GM19467 (cell line): ENCODE results near the gene NOVA2.

ENCODE experiments used
- ATAC-seq: cut with Tn5 transposase; IDR thresholded peaks from one replicate; pipeline ENCODE4 v1.9.1; 2021; ENCODE audit warnings: mild to moderate bottlenecking, moderate library complexity; ENCODE audit not compliant: unreplicated experiment

NOVA2 gene

DNA sequence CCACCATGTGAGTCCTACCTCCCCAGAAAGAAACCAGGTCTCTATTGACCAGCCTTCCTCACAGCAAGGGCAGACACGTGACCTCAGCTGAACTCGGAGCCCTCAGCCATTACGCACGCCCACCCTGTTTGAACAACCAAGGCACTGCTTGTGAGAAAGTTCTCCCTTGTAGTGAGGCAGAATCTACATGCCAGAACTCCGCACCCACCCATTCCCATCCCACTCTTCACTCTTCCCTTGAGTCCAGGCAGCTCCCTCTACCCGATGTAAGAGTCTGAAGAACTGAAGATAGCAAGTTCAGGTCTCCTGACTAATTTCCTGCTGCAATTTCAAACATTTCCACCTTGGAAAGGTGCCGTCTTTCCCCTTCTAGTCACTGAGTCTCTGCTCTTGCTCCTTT, 6.4 kb downstream of the NOVA2 start:
- ATAC-seq, result no peak

DNA sequence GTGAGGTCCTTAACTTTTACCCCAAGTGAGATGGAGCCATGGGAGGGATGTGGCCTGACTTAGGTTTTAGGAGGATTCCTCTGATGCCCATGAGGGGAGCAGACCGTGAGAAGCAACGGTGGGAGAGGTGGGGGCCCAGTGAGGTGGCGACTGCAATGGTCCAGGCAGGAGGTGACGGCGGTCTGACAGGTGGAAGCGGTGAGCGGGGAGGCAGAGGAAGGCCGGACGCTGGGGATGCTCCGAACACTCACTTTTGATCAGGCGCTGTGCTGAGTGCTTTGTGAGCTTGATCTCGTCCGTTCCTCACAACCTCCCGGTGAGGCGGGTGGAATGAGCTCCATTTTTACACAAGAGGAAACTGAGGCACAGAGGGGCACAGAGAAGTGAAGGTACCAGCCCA, 11.6 kb downstream of the NOVA2 start:
- no peak for ATAC-seq

DNA sequence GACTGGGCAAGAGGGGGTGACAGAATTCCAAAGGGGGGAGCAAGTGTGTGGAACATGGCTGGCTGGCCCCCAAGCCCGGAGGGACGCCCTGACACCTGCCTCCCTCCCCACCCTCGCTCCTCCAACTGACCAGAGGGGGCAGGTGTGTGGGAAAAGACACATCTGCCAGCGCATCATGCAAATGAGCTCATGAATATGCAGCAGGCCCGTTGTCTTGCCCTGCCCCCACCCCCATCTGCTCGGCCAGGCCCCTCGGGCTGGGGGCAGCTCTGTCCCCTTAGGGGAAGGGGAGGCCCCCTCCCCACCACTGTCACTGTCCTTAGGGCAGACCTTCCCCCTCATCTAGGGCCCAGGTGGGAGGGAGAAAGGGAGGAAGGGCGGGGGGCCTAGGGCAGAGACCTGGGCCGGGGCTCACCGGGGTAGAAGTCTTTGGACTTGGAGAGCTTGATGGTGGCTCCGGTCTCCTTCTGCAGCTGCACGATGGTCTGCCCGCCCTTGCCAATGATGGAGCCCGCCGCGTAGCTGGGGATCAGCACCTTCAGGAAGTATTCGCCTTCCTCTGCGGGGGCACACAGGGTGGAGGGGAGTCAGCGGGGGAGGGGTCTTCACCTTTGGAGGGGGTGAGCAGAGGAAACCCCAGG, 12.9 kb downstream of the NOVA2 start:
- ATAC-seq, result no peak

DNA sequence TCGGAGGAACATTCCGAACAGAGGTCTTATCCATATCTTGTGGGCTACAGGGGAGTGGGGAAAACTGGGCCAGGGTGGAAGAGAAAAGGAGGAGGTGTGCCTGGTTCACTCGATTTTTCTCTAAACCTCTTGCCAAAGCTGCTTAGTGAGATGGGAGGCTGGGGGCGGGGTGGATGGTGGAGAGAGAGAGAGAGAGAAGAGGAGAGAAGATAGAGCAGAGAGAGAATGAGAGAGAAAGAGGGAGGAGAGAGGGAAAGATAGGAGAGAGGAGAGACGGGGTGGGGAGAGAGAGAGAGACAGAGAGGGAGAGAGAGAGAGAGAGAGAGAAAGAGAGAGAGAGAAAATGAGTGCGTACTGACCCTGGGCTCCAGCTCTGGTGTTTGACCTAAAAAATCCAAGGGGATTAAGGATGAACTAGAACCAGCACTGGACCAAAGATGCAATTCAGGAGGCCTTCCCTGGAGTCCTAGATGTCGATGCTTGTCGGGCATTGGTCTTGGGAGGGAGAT, 14.1 kb downstream of the NOVA2 start:
- ATAC-seq, result no peak

DNA sequence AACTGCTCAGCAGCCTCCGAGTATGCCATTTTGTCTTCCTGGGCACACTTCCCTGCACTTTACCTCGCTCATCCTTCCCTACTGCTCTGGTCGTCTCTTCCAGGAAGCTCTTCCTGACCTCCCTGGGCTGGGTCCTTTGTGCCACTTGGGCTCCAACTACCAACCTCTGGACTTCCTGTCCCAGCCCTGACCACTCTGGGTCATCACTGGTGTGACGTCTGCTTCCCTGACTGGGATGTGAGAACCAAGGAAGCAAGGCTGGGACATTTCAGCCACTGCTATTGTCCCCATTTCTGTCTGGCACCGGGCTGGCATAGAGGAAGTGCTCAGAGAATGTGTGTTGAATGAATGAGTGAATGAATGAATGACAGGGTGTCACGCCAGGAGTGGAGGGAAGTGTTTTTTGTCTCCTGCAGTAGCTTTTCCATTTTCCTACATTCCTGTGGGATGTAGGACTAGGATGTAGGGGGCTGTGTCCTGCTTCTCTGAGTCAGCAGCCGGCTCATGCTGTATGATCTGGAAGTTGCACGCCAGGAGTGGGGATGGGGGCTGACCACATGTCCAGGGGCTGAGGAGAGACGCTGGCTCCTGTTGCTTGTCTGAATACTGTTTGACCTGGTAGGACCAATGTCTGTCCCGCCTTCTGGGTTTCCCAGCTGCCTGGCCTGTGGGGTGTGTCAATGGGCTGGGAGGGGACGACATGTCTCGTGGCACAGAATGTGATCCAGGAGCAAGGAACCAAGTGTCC, 14.7 kb downstream of the NOVA2 start:
- ATAC-seq, result no peak

DNA sequence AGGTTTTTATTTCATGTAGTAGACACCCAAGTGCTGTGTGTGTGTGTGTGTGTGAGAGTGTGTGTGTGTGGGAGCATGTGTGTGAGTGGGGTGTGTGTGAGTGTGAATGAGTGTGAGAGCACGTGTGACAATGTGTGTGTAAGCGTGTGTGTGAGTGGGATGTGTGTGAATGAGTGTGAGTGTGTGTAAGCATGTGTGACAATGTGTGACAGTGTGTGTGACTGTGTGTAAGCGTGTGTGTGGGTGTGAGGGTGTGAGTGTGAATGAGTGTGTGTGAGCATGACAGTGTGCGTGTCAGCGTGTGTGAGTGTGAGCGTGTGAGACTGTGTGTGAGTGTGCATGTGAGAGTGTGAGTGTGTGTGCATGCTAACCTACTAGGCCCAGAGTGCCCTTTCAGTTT, 15.3 kb downstream of the NOVA2 start:
- no peak for ATAC-seq

DNA sequence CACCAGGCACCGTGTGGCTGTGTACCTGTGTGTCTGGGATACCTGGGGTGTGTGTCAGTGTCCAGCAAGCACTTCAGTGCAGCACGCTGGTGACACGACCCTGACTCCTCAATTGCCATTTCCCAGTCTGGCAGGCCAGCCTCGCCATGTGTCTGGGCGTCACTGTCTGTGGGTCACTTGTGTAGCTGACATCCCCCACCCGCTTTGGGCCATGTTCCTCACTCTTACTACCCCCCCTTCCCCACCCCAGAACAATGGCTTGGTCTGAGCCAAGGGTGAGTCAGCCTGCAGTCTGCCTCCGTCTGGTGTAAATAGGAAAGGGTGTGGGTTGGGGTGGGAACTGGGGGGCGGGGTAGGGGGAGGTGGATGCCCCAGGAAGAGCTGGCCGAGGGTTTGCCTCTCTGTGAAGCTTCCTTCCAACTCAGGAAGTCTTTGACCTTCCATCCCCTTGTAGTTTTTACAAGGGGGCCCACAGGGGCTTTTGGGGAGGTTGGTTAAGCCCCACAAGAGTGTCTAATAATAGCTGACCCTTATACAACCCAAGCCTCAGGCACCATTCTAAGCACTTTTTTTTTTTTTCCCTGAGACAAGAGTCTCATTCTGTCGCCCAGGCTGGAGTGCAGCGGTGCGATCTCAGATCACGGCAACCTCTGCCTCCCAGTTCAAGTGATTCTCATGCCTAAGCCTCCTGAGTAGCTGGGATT, 17.6 kb downstream of the NOVA2 start:
- ATAC-seq, result no peak

DNA sequence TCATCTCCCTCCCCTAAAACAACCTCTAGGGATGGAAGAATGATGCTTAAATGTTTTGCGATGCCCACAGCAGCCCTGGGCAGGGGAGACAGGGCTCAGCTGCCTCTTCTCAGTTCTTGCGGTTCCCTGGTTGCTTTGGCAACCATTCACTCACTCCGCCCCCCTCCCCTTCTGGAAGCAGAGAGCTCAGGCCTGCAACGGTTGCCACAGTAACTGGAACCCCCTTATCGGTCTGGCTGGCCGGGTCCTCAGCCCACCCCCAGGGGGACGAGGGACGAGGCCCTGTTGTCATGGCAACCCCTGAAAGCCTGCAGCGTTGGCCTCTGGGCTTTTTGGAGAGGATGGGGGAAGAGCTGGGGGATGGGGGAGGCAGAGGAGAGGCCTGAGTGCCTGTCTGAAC, 19.5 kb downstream of the NOVA2 start:
- no peak for ATAC-seq

DNA sequence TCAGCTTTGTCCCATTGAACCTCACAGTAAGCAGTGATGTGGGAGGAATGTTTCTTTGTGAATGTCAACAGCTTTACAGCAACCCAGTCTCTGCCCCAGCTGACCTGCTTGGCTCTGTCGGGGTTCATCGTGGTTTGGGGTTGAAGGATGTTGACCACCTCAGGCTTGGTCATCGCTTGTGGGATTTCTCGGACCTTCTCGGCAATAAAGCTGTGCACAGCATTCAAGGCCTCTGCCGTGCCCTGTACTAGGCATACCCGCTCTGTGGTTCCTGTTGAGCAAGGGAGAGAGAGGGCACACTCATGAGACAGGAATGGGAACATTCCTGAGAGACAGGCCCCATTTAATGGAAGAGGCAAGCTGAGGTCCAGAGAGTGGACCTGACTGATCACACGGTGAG, 20.0 kb downstream of the NOVA2 start:
- no peak for ATAC-seq

DNA sequence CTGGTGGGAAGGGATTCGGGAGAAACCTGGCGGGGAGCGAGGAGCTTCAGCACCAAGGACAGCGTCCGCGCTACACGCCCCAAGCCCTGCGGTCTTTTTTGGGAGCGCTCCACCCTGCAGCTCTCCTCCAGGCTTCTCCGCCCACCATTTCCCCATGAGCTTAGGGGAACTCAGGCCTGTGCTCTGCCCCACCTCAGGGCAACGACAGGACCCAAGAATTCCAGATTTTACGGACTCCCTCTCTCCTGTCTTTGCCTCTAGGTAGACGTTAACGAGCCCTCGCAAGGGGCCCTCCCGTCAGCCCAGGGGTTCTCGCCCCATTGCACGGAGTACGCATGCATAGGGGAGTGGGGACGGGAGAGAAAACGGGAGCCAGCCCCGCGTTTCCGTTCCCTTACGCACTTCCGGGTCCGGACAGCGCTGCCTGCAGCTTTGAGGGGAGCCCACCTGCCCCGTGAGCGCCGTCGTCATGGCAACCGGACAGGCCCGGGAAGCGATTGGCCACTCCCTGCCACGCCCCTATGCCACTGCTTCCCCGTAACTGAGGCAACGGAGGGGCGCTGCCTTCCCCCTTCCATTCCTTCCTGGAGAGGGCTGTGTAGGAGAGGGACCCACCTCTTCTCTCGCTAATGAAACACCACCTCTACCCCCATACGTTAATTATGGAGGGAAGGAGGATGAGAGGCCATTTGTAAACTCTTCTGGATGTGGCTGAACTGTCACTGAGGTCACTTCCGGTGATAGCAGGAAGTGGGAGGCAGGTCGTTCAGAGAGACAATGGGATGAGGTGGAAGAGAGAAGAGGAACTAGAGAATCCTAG, 20.8 kb downstream of the NOVA2 start:
- ATAC-seq, result no peak

DNA sequence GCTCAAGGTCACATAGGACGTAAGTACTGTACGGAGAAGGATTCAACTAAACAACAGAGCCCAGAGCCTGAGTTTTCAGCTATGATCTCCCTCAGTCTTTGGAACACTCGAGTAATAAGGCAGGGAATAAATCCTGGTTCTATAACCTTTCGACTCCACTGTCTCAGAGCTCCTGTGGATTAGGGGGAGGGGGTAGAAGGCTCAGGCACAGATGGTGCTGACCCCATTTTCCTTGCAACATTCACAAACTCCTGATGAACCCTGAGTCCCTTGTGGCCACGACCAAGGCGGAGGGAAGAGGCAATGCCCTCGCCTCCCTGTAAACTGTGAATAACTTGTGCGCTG, 21.4 kb downstream of the NOVA2 start:
- no peak for ATAC-seq

DNA sequence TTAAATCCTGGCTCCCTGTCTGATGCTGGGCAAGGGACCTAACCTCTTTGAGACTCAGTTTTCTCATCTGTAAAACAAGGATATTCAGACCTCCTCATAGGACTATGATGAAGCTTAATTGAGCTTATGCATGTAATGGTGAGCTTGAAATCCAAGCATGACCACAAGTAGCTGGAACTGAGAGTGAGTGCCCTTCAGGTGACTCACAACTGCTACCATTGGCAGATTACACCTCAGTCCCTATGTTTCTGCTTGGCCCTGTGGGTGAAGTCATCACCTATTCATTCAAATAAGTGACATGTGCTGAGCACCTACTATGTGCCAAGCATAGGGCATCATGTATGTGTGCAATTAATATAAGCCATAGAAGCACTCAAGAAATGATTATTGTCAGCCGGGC, 25.7 kb downstream of the NOVA2 start:
- ATAC-seq, result no peak

DNA sequence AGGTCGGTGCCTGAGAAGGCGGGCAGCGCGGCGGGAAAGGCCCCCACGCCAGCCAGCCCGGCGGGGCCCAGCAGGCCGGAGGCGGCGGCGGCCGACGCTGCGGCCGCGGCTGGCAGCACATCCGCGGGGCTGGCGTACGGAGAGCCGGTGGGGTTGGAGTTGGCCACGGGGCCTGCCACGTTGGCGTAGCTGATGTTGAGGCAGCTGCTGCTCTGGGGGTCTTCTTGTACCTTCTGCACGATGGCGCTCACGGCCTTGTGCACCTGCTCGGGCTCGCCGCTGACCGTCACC, 33.2 kb downstream of the NOVA2 start:
- no peak for ATAC-seq

DNA sequence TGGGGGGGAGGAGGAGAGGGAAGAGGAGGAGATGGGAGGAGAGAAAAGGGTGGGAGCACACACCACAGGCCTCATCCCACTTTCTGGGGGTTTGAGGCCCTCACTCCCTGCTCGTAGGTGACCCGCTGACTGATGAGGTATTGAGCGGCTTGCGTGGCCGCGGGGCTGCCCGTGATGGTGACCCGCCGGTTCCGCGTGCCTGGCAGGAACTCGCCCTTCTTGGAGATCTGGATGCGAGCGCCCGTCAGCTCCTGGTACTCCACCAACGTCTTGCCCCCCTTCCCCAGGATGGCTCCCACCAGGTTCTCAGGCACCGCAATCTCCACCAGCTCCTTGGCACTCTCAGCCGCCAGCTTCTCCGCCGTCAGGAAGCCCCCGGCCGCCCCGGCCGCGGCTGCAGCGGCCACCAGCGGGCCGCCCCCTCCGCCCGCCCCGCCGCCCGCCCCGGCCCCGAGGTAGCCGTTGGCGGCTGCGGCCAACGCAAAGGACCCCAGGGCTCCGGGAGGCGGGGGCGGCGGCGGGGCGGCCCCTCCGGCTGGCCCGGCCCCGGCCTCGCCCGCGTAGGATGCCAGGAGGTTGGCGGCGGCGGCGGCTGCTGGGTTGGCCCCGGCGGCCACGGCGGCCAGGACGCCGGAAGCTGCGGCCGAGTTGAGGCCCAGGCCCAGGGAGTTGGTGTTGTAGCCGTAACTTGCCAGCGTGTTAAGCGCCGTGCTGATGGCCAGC, 33.7 kb downstream of the NOVA2 start:
- ATAC-seq, result no peak

DNA sequence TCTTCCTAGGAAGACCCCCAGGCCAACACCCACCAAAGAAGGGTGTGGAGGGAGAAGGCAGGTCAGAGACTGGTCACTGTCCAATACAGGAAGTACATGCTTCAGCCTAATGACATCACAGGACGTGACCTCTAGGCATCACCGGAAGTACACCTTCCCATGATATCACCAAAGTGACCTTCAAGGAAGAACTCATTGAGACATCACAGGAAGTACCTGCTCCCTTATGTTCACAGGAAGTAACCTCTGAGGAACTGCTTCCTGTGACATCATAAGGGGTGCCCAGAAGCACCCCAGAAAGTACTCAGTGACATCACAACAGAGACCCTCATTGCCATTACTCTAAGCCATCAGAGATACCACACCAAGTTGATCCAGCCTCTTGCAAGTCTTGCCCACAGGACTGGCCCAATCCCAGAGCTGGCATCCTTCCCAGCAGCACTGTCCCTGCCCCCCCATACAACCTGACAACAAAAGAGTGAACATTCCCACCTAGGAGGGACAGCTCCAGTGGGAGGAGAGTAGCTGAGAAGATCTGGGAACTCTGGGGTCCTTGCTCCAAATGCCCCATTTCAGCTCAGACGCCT, 34.8 kb downstream of the NOVA2 start:
- ATAC-seq, result no peak

DNA sequence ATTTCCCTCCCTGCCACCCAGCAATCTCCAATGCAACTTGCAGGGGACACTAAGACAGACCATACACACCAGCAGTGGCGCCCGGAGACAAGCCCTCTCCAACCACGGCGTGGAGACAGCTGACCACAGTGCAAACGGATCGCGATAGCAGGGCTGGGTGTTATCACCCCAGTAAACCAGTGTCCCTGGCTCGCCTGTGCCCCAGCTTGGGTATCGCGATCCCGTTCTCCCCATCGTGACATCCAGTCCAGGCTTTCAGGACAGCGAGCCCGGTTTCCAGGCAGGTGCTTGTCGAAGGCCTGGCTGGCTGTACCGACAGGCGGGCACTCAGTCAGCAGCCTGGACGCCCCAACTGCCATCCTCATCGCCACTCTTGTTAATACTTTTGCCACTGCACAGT, 38.4 kb downstream of the NOVA2 start:
- no peak for ATAC-seq

DNA sequence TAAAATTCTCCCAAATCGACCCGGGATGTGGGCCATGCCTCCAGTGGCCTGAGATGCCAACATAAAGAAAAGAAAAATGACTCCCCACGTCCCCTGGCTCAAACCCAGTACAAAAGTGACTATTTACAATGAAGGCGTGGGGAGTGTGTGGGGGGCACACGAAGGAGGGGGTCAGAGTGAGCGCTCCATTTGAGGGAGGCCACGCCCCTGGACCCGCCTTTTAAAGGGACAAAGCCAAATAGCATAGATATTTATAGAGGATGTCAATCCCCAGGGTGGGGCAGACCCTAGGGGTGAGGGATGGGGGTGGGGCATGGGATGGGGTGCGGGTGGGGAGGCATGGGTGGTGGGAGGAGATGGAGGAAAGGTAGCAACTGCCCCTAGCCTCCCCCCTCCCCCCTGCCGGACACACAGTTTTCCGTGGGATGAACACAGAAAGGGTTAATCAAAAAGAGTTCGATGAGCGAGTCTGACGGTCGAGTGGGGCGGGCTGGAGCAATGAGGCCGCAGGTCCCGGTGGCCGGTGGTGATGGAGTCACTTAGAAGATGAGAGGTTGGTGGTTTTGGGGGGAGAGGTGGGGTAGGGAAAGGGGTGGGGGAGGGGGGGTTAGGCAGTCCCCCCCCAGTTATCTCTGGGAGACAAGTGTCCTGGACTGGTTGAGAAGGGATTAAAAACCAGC, 39.0 kb downstream of the NOVA2 start:
- ATAC-seq, result no peak

DNA sequence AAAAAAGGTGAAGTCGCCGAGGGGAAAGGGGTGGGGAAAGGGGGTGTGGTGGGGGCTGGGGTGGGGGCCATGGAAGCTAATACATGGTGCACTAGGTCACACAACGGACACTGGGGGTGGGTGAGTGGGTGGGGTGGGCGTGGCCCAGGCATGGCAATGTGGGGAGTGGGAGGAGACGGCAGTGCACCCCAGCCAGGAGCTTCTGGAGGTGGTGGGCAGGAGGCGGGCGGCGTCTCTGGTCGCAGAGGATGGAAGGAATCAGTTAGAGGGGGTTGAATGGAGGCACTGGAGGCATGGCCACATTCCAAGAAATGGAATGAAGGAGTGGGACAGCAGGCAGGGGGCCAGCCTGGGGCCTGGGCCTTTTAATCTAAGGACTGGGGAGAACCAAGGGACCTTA, 39.9 kb downstream of the NOVA2 start:
- no peak for ATAC-seq

DNA sequence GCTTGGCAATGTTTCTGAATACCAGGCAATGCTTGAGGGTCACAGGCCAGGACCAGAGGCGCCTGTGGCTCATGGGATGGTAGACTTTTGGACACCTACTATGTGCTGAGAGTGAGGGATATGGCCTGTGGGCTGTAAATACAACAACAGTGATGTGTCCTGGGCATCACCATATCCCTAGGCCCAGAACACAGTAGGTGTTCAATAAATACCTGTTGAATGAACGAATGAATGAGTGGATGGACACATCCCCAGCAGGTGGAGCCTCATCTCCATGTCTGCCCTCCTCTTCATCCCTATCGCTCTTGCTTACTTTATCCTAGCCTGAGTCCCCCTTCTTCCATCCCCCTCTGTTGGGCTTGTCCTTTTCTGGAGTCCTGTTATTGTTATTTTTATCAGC, 42.6 kb downstream of the NOVA2 start:
- ATAC-seq, result no peak

DNA sequence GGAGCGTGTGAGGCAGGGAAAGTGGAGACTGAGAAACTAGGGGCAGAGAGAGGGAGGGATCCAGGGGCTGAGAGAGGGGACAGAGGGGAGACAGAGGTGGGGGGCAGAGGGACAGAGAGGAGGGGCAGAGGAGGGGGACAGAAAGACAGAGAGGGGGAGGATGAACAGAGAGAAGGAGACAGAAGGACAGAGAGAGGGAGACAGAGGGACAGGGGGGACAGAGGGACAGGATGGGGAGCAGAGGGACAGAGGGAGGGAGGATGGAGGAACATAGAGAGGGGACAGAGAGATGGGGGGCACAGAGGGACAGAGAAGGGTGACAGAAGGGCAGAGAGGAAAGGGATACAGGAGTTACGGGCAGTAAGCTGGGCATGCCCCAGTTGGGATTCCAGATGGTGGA, 44.4 kb downstream of the NOVA2 start:
- no peak for ATAC-seq
